ENCODE measurements around the gene PPP2R3A. TPM values are rescaled to one million over a fixed set of nuclear protein-coding genes. Genes with fewer than 3 reads are reported as not detected.

PPP2R3A gene, protein sequence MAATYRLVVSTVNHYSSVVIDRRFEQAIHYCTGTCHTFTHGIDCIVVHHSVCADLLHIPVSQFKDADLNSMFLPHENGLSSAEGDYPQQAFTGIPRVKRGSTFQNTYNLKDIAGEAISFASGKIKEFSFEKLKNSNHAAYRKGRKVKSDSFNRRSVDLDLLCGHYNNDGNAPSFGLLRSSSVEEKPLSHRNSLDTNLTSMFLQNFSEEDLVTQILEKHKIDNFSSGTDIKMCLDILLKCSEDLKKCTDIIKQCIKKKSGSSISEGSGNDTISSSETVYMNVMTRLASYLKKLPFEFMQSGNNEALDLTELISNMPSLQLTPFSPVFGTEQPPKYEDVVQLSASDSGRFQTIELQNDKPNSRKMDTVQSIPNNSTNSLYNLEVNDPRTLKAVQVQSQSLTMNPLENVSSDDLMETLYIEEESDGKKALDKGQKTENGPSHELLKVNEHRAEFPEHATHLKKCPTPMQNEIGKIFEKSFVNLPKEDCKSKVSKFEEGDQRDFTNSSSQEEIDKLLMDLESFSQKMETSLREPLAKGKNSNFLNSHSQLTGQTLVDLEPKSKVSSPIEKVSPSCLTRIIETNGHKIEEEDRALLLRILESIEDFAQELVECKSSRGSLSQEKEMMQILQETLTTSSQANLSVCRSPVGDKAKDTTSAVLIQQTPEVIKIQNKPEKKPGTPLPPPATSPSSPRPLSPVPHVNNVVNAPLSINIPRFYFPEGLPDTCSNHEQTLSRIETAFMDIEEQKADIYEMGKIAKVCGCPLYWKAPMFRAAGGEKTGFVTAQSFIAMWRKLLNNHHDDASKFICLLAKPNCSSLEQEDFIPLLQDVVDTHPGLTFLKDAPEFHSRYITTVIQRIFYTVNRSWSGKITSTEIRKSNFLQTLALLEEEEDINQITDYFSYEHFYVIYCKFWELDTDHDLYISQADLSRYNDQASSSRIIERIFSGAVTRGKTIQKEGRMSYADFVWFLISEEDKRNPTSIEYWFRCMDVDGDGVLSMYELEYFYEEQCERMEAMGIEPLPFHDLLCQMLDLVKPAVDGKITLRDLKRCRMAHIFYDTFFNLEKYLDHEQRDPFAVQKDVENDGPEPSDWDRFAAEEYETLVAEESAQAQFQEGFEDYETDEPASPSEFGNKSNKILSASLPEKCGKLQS (N-terminal part only)
- 13.1 and 17.3 TPM in 2 replicates for total RNA-seq

DNA sequence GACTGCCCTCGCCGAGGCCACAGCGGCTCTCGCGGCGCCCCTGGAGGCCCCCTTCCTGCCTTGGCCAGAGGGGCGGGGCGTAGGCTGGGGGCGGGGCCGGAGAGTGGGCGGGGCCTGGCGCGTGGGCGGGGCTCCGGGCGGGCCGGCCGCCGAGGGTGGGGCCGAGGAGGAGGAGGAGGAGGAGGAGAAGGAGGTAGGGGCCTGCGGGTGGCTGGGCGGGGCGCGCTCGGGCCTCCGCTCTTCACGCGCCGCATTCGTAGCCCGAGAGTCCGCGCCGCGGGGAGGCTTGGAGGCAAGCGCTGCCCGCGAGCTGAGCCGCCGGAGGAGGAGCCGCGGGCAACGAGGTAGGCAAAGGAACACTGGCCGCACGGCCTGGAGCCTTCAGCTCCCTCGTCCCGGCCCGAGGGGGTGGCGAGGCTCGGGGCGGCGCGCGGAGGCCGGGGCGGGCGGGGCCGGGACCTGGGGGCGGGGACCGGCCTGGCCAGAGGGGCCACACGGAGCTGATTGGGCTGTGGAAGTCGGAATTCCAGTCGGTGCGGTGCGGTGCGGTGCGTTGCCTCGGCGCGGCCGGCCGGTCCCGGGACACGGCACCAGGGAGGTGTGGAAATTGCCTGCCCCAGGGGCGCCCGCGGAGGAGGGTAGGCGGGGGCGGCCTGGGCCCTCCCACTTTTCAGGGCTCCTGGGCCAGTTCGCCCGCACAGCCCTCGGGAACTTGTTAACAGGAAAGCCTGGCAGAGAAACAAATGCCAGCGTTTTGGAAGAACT is at the start of gene PPP2R3A:
Gene PPP2R3A (plus strand): TSS at position 223 of the 765 bp plus-strand sequence. CDS start 35,771 bp downstream, outside the sequence.

DNA sequence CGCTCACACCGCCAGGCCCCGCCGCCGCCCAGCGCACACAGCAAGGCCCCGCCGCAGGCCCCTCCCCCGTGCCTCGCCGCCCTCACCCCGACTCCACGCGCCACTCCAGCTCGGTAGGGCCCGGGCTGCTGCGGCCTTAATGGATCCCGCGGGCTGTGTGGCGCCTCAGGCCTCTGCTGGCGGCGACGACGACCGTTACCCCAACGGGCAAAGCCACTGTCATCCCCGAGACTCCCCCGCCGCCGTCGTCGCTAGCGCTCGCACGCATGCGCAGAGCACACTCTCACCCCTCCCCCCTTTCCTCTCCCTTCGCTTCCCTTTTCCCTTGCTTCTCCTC is 230.5 kb downstream of the PPP2R3A start, which contains the start of gene MSL2:
Gene MSL2 (minus strand): TSS at position 272 of the 337 bp plus-strand sequence. CDS start 1,222 bp downstream, outside the sequence.

Small RNA genes lying within 50 kb of the gene (small RNA-seq; reads per million reads assigned to genes)
- gene AC092989.1 = not detected

Other genes starting within 250 kb of the PPP2R3A start
- gene MSL2, start 230.6 kb downstream of the PPP2R3A start, total RNA-seq = 21.2 and 22.7 TPM in 2 replicates

Measured in vein endothelial cell (primary cell).